ENCODE results near the gene DIPK1C.

DNA sequence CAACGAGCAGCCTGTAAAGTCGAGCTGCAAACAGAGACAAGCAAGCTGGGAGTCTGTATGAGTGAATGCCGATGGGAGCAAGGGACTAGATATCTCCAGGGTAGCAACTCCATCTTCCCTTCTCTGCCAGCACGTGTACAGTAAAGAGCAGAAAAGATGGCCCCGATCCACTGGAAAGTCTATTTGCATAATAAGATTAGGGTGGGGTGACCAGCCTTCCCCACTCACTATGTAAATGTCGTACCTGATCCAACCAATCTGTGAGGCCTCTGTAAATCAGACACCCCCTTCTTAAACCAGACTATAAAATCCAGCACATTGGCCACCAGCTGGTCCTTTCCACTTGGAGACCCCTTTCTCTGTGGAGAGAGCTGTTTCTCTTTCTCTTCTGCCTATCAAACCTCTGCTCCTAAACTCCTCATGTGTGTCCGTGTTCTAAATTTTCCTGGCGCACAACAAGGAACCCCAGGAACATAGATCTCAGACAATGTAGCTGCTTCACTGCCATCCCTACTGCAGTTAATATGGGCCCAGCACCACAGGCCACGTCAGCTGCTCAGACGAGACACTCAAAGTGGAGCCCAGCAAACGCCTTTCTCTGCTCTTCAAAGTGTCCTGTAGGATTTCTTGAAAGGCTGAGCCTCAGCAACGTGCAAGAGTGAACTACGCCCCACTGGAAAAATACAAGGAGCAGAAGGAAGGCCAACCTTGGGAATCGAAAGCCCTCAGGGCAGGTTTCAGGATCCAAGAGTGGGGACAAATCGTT lies 26.1 kb downstream of the DIPK1C start:
- TF ChIP-seq, protein P1, sequence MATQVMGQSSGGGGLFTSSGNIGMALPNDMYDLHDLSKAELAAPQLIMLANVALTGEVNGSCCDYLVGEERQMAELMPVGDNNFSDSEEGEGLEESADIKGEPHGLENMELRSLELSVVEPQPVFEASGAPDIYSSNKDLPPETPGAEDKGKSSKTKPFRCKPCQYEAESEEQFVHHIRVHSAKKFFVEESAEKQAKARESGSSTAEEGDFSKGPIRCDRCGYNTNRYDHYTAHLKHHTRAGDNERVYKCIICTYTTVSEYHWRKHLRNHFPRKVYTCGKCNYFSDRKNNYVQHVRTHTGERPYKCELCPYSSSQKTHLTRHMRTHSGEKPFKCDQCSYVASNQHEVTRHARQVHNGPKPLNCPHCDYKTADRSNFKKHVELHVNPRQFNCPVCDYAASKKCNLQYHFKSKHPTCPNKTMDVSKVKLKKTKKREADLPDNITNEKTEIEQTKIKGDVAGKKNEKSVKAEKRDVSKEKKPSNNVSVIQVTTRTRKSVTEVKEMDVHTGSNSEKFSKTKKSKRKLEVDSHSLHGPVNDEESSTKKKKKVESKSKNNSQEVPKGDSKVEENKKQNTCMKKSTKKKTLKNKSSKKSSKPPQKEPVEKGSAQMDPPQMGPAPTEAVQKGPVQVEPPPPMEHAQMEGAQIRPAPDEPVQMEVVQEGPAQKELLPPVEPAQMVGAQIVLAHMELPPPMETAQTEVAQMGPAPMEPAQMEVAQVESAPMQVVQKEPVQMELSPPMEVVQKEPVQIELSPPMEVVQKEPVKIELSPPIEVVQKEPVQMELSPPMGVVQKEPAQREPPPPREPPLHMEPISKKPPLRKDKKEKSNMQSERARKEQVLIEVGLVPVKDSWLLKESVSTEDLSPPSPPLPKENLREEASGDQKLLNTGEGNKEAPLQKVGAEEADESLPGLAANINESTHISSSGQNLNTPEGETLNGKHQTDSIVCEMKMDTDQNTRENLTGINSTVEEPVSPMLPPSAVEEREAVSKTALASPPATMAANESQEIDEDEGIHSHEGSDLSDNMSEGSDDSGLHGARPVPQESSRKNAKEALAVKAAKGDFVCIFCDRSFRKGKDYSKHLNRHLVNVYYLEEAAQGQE (IDR thresholded peaks at IDR 0.05; ENCODE audit: insufficient read depth in 1 of 2, low read depth in 2 of 2, low read length in 1 of 2), result no peak
- TF ChIP-seq CTCF (IDR thresholded peaks at IDR 0.05), result no peak
- no peak for TF ChIP-seq POLR2AphosphoS5 (IDR thresholded peaks at IDR 0.05; ENCODE audit: low read depth, low read length)
- TF ChIP-seq TCF7L2 (IDR thresholded peaks at IDR 0.05; ENCODE audit: low read depth, low read length), result no peak

Measured in Panc1 (cell line).